ENCODE results near the gene FBXO44.
"Not testable (repeated sequence)": the region's sequence is repeated elsewhere in the genome, so short reads cannot be mapped to it uniquely, and the experiment has no call there.

Gene FBXO44

GRCh38 chr1:11623702-11624101 is 31.0 kb upstream of the FBXO44 start:
- H3K9ac ChIP-seq (ENCODE audit: low read depth, low read length) = no peak overlapping the region
- H3K4me1 ChIP-seq (ENCODE audit: insufficient read depth, low read length) = no peaks in the 10 kb centered on the region
- H3K9me3 ChIP-seq (ENCODE audit: control insufficient read depth, insufficient read depth, low read length) = no peaks in the 10 kb centered on the region
- H3K36me3 ChIP-seq (ENCODE audit: insufficient read depth, low read length) = no peaks in the 10 kb centered on the region

- H3K36me3 ChIP-seq (ENCODE audit: insufficient read depth, low read length) = no peaks in the 10 kb centered on the region
- H3K9me3 ChIP-seq (ENCODE audit: control insufficient read depth, insufficient read depth, low read length) = no peaks in the 10 kb centered on the region
- H3K9ac ChIP-seq (ENCODE audit: low read depth, low read length) = no peak overlapping the region
- H3K4me1 ChIP-seq (ENCODE audit: insufficient read depth, low read length) = no peaks in the 10 kb centered on the region
Measured at GRCh38 chr1:11626551-11626950, 28.1 kb upstream of the FBXO44 start.

- no peak overlapping the region for H3K9ac ChIP-seq (ENCODE audit: low read depth, low read length)
- no peaks in the 10 kb centered on the region for H3K36me3 ChIP-seq (ENCODE audit: insufficient read depth, low read length)
- H3K9me3 ChIP-seq (ENCODE audit: control insufficient read depth, insufficient read depth, low read length) = no peaks in the 10 kb centered on the region
- H3K4me1 ChIP-seq (ENCODE audit: insufficient read depth, low read length) = no peaks in the 10 kb centered on the region
Measured at GRCh38 chr1:11628767-11629166, 25.9 kb upstream of the FBXO44 start.

GRCh38 chr1:11629184-11630016 is 25.3 kb upstream of the FBXO44 start:
- no peaks in the 10 kb centered on the region for H3K36me3 ChIP-seq (ENCODE audit: insufficient read depth, low read length)
- H3K9ac ChIP-seq (ENCODE audit: low read depth, low read length) = no peak overlapping the region
- no peaks in the 10 kb centered on the region for H3K9me3 ChIP-seq (ENCODE audit: control insufficient read depth, insufficient read depth, low read length)
- no peaks in the 10 kb centered on the region for H3K4me1 ChIP-seq (ENCODE audit: insufficient read depth, low read length)

- Histone ChIP-seq H3K4me1 (ENCODE audit: insufficient read depth, low read length) (no peaks in the 10 kb centered on the region), H3K9ac (ENCODE audit: low read depth, low read length) (no peak overlapping the region), H3K9me3 (ENCODE audit: control insufficient read depth, insufficient read depth, low read length) (no peaks in the 10 kb centered on the region), H3K36me3 (ENCODE audit: insufficient read depth, low read length) (no peaks in the 10 kb centered on the region)
Measured at GRCh38 chr1:11634365-11635192, 20.1 kb upstream of the FBXO44 start.

GRCh38 chr1:11638121-11638520 is 16.6 kb upstream of the FBXO44 start:
- no peaks in the 10 kb centered on the region for H3K4me1 ChIP-seq (ENCODE audit: insufficient read depth, low read length)
- H3K36me3 ChIP-seq (ENCODE audit: insufficient read depth, low read length) = no peaks in the 10 kb centered on the region
- H3K9ac ChIP-seq (ENCODE audit: low read depth, low read length) = no peak overlapping the region
- H3K9me3 ChIP-seq (ENCODE audit: control insufficient read depth, insufficient read depth, low read length) = no peaks in the 10 kb centered on the region

GRCh38 chr1:11639372-11639771 is 15.3 kb upstream of the FBXO44 start:
- no peaks in the 10 kb centered on the region for H3K4me1 ChIP-seq (ENCODE audit: insufficient read depth, low read length)
- H3K9me3 ChIP-seq (ENCODE audit: control insufficient read depth, insufficient read depth, low read length) = no peaks in the 10 kb centered on the region
- no peak overlapping the region for H3K9ac ChIP-seq (ENCODE audit: low read depth, low read length)
- H3K36me3 ChIP-seq (ENCODE audit: insufficient read depth, low read length) = no peaks in the 10 kb centered on the region

GRCh38 chr1:11640101-11640500 is 14.6 kb upstream of the FBXO44 start:
- Histone ChIP-seq H3K9me3 (ENCODE audit: control insufficient read depth, insufficient read depth, low read length) (no peaks in the 10 kb centered on the region), H3K4me1 (ENCODE audit: insufficient read depth, low read length) (no peaks in the 10 kb centered on the region), H3K36me3 (ENCODE audit: insufficient read depth, low read length) (no peaks in the 10 kb centered on the region), H3K9ac (ENCODE audit: low read depth, low read length) (no peak overlapping the region)

GRCh38 chr1:11640944-11641343 is 13.7 kb upstream of the FBXO44 start:
- Histone ChIP-seq H3K4me1 (ENCODE audit: insufficient read depth, low read length) (no peaks in the 10 kb centered on the region), H3K9me3 (ENCODE audit: control insufficient read depth, insufficient read depth, low read length) (no peaks in the 10 kb centered on the region), H3K36me3 (ENCODE audit: insufficient read depth, low read length) (no peaks in the 10 kb centered on the region), H3K9ac (ENCODE audit: low read depth, low read length) (no peak overlapping the region)

- Histone ChIP-seq H3K4me1 (ENCODE audit: insufficient read depth, low read length) (no peaks in the 10 kb centered on the region), H3K9ac (ENCODE audit: low read depth, low read length) (no peak overlapping the region), H3K9me3 (ENCODE audit: control insufficient read depth, insufficient read depth, low read length) (no peaks in the 10 kb centered on the region), H3K36me3 (ENCODE audit: insufficient read depth, low read length) (no peaks in the 10 kb centered on the region)
Measured at GRCh38 chr1:11641776-11642305, 12.8 kb upstream of the FBXO44 start.

GRCh38 chr1:11642418-11643017 is 12.2 kb upstream of the FBXO44 start:
- not testable (repeated sequence) for H3K9ac ChIP-seq (ENCODE audit: low read depth, low read length); H3K36me3 ChIP-seq (ENCODE audit: insufficient read depth, low read length); H3K4me1 ChIP-seq (ENCODE audit: insufficient read depth, low read length)

GRCh38 chr1:11643782-11644181 is 10.9 kb upstream of the FBXO44 start:
- Histone ChIP-seq H3K4me1 (ENCODE audit: insufficient read depth, low read length) (0 out of 2 replicates have a peak, but pooled peaks cover 4% of the 10 kb centered on the region), H3K9me3 (ENCODE audit: control insufficient read depth, insufficient read depth, low read length) (no peaks in the 10 kb centered on the region), H3K36me3 (ENCODE audit: insufficient read depth, low read length) (no peaks in the 10 kb centered on the region), H3K9ac (ENCODE audit: low read depth, low read length) (no peak overlapping the region)

More at GRCh38 chr1:11642418-11643017, 12.2 kb upstream of the FBXO44 start:
- H3K9me3 ChIP-seq (ENCODE audit: control insufficient read depth, insufficient read depth, low read length) = not testable (repeated sequence)

GRCh38 chr1:11645270-11645669 is 9.4 kb upstream of the FBXO44 start:
- Histone ChIP-seq H3K9me3 (ENCODE audit: control insufficient read depth, insufficient read depth, low read length) (no peaks in the 10 kb centered on the region), H3K9ac (ENCODE audit: low read depth, low read length) (no peak overlapping the region), H3K36me3 (ENCODE audit: insufficient read depth, low read length) (no peaks in the 10 kb centered on the region), H3K4me1 (ENCODE audit: insufficient read depth, low read length) (peaks cover 10% of the 10 kb centered on the region; the same call in 1 of the 2 replicates)

- H3K9me3 ChIP-seq (ENCODE audit: control insufficient read depth, insufficient read depth, low read length) = no peaks in the 10 kb centered on the region
- no peak overlapping the region for H3K9ac ChIP-seq (ENCODE audit: low read depth, low read length)
- no peaks in the 10 kb centered on the region for H3K36me3 ChIP-seq (ENCODE audit: insufficient read depth, low read length)
- H3K4me1 ChIP-seq (ENCODE audit: insufficient read depth, low read length) = peaks cover 10% of the 10 kb centered on the region; the same call in 1 of the 2 replicates
Measured at GRCh38 chr1:11645670-11646265, 8.9 kb upstream of the FBXO44 start.
